ENCODE results near the gene ZNF398.
A peak's percentile ranks its signal among the peaks of the same experiment; 100 is the strongest.

The ZNF398 gene

DNA sequence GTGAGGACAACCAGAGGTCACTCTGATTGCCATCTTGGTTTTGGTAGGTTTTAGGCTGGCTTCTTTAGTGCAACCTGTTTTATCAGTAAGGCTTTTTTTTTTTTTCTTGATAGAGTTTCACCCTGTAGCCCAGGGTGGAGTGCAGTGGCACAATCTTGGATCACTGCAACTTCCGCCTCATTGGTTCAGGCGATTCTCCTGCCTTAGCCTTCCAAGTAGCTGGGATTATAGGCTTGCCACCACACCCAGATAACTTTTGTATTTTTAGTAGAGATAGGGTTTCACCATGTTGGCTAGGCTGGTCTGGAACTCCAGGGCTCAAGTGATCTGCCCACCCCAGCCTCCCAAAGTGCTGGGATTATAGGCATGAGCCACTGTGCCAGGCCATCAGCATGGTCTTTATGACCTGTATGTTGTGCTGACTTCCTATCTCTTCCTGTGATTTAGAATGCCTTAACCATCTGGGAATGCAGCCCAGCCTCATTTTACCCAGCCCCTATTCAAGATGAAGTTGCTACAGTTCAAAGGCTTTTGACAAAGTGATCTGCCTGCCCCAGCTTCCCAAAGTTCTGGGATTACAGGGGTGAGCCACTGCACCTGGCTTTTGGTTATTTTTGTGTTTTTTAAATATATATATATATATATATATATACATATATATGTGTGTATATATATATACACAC is 14.1 kb upstream of the ZNF398 start:
- H3K27me3 ChIP-seq (ENCODE audit: insufficient read depth, low read length): no peaks in the 10 kb centered on the region
- no peaks in the 10 kb centered on the region for H4K20me1 ChIP-seq (ENCODE audit: insufficient read depth, low read length)
- H3K9me3 ChIP-seq (ENCODE audit: low read length): peaks cover 18% of the 10 kb centered on the region
- no peak overlapping the region for H3K9ac ChIP-seq (ENCODE audit: low read length)
- H3K4me3 ChIP-seq (ENCODE audit: low read depth, low read length, poor library complexity, severe bottlenecking): no peak overlapping the region
- no peak overlapping the region for H3K4me2 ChIP-seq (ENCODE audit: low read length)
- H3K27ac ChIP-seq (ENCODE audit: low read depth, low read length, poor library complexity, severe bottlenecking): peak overlapping the region; percentile 74
- 0 out of 2 replicates have a peak, but pooled peaks cover 1% of the 10 kb centered on the region for H3F3A ChIP-seq (ENCODE audit: insufficient read depth, low read length)
- peaks cover 9% of the 10 kb centered on the region for H3K4me1 ChIP-seq (ENCODE audit: insufficient read depth, low read length, severe bottlenecking)
- TF ChIP-seq EZH2 (IDR thresholded peaks at IDR 0.05; ENCODE audit: borderline replicate concordance, low read length): no peak
- TF ChIP-seq, protein P1, sequence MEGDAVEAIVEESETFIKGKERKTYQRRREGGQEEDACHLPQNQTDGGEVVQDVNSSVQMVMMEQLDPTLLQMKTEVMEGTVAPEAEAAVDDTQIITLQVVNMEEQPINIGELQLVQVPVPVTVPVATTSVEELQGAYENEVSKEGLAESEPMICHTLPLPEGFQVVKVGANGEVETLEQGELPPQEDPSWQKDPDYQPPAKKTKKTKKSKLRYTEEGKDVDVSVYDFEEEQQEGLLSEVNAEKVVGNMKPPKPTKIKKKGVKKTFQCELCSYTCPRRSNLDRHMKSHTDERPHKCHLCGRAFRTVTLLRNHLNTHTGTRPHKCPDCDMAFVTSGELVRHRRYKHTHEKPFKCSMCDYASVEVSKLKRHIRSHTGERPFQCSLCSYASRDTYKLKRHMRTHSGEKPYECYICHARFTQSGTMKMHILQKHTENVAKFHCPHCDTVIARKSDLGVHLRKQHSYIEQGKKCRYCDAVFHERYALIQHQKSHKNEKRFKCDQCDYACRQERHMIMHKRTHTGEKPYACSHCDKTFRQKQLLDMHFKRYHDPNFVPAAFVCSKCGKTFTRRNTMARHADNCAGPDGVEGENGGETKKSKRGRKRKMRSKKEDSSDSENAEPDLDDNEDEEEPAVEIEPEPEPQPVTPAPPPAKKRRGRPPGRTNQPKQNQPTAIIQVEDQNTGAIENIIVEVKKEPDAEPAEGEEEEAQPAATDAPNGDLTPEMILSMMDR (IDR thresholded peaks at IDR 0.05; ENCODE audit: low read length): no peak
- H2AFZ ChIP-seq (ENCODE audit: low read length): no peak overlapping the region
- H3K79me2 ChIP-seq (ENCODE audit: insufficient read depth, low read length): no peaks in the 10 kb centered on the region
- peaks cover 45% of the 10 kb centered on the region for H3K36me3 ChIP-seq (ENCODE audit: insufficient read depth, low read length)
- no peaks in the 10 kb centered on the region for H3K9me2 ChIP-seq (ENCODE audit: low read depth, low read length)

DNA sequence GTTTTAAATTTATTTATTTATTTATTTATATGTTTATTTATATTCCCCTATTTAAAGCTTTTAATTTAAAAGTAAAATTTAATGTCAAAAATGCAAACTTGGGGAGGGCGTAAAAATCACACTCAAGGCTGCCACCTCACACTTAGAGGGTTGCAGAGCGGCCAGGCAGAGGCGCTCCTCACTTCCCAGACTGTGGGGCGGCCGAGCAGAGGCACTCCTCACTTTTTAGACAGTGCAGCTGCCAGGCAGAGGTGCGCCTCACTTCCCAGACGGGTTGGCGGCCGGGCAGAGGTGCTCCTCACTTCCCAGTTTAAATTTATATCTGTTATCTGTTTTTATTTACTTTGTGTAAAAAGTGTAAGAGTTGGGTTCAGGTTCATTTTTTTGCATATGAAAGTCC is 11.1 kb upstream of the ZNF398 start:
- H3K79me2 ChIP-seq (ENCODE audit: insufficient read depth, low read length): no peaks in the 10 kb centered on the region
- H3K4me2 ChIP-seq (ENCODE audit: low read length): no peak overlapping the region
- H3K27ac ChIP-seq (ENCODE audit: low read depth, low read length, poor library complexity, severe bottlenecking): no peak overlapping the region
- no peak overlapping the region for H2AFZ ChIP-seq (ENCODE audit: low read length)
- peaks cover 8% of the 10 kb centered on the region for H3K9me3 ChIP-seq (ENCODE audit: low read length)
- H3K9me2 ChIP-seq (ENCODE audit: low read depth, low read length): no peaks in the 10 kb centered on the region
- H3F3A ChIP-seq (ENCODE audit: insufficient read depth, low read length): no peaks in the 10 kb centered on the region
- no peak overlapping the region for H3K4me3 ChIP-seq (ENCODE audit: low read depth, low read length, poor library complexity, severe bottlenecking)
- H3K36me3 ChIP-seq (ENCODE audit: insufficient read depth, low read length): peaks cover 28% of the 10 kb centered on the region
- peaks cover 8% of the 10 kb centered on the region for H3K4me1 ChIP-seq (ENCODE audit: insufficient read depth, low read length, severe bottlenecking)
- no peaks in the 10 kb centered on the region for H3K27me3 ChIP-seq (ENCODE audit: insufficient read depth, low read length)
- no peaks in the 10 kb centered on the region for H4K20me1 ChIP-seq (ENCODE audit: insufficient read depth, low read length)
- no peak overlapping the region for H3K9ac ChIP-seq (ENCODE audit: low read length)
- TF ChIP-seq, protein P1 (IDR thresholded peaks at IDR 0.05; ENCODE audit: low read length): no peak
- TF ChIP-seq EZH2 (IDR thresholded peaks at IDR 0.05; ENCODE audit: borderline replicate concordance, low read length): no peak

DNA sequence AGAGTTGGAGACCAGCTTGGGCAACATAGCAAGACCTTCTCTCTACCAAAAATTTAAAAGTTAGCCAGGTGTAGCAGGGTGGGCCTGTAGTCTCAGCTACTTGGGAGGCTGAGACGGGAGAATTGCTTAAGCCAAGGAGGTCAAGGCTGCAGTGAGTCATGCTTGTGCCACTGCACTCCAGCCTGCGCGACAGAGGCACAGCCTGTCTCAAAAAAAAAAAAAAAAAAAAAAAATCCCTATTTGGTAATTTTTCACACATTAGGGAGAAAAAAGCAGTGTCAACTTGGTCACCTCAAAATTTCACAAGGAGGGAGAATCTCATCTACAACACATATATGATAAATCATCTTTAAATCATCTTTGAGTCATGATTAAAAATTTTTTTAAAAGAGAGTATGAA is 6.4 kb upstream of the ZNF398 start:
- no peaks in the 10 kb centered on the region for H3F3A ChIP-seq (ENCODE audit: insufficient read depth, low read length)
- H3K4me2 ChIP-seq (ENCODE audit: low read length): no peak overlapping the region
- TF ChIP-seq, protein P1 (IDR thresholded peaks at IDR 0.05; ENCODE audit: low read length): no peak
- no peak for TF ChIP-seq EZH2 (IDR thresholded peaks at IDR 0.05; ENCODE audit: borderline replicate concordance, low read length)
- H3K36me3 ChIP-seq (ENCODE audit: insufficient read depth, low read length): peaks cover 11% of the 10 kb centered on the region
- no peaks in the 10 kb centered on the region for H4K20me1 ChIP-seq (ENCODE audit: insufficient read depth, low read length)
- H3K9me3 ChIP-seq (ENCODE audit: low read length): no peaks in the 10 kb centered on the region
- no peak overlapping the region for H2AFZ ChIP-seq (ENCODE audit: low read length)
- no peak overlapping the region for H3K4me3 ChIP-seq (ENCODE audit: low read depth, low read length, poor library complexity, severe bottlenecking)
- no peaks in the 10 kb centered on the region for H3K9me2 ChIP-seq (ENCODE audit: low read depth, low read length)
- no peak overlapping the region for H3K27ac ChIP-seq (ENCODE audit: low read depth, low read length, poor library complexity, severe bottlenecking)
- peaks cover 18% of the 10 kb centered on the region for H3K4me1 ChIP-seq (ENCODE audit: insufficient read depth, low read length, severe bottlenecking)
- H3K9ac ChIP-seq (ENCODE audit: low read length): no peak overlapping the region
- H3K79me2 ChIP-seq (ENCODE audit: insufficient read depth, low read length): no peaks in the 10 kb centered on the region
- H3K27me3 ChIP-seq (ENCODE audit: insufficient read depth, low read length): no peaks in the 10 kb centered on the region
